D721Med (cell line): ENCODE measurements around the gene SENP6.

Experiments used
- DNase-seq: peaks from one replicate; pipeline ENCODE4 v3.0.0; 2011; ENCODE audit warnings: low spot score; ENCODE audit not compliant: insufficient read length
- FAIRE-seq: peaks from 2 replicates; lab custom pipeline; 2011; peaks lifted over from hg19 to GRCh38; lab: Jason Lieb, UNC
- CTCF ChIP-seq: IDR thresholded peaks from 2 replicates; pipeline ENCODE4 v1.5.1; 2012; ENCODE audit warnings: mild to moderate bottlenecking, control low read depth; ENCODE audit not compliant: insufficient read depth; ENCODE audit errors: missing control alignments

Gene SENP6

GRCh38 chr6:75602246-75603105, 796 bp downstream of the SENP6 start:
- TF ChIP-seq CTCF: no peak
- DNase-seq (no peak), FAIRE-seq (no peak)

GRCh38 chr6:75603106-75603420, 1.4 kb downstream of the SENP6 start:
- DNase-seq: no peak
- TF ChIP-seq CTCF: no peak
- no peak for FAIRE-seq

GRCh38 chr6:75604294-75604693, 2.6 kb downstream of the SENP6 start:
- TF ChIP-seq CTCF: no peak
- FAIRE-seq: no peak
- DNase-seq: no peak

GRCh38 chr6:75605635-75606034, 4.0 kb downstream of the SENP6 start:
- TF ChIP-seq CTCF: no peak
- FAIRE-seq (no peak), DNase-seq (no peak)

GRCh38 chr6:75608304-75608703, 6.6 kb downstream of the SENP6 start:
- no peak for DNase-seq
- TF ChIP-seq CTCF: no peak
- no peak for FAIRE-seq

- TF ChIP-seq CTCF: no peak
- FAIRE-seq (no peak), DNase-seq (no peak)
These were observed 7.4 kb downstream of the SENP6 start for GRCh38 chr6:75608956-75609533.
